AG04449 (cell line): ENCODE measurements around the gene PALB2.

ENCODE experiments used
- CTCF ChIA-PET: fragments of 350-600 bp; formaldehyde crosslinking; extraction: SDS; loops from one replicate; lab custom pipeline; 2021; ENCODE audit warnings: antibody characterized with exemption; lab: Yijun Ruan, JAX
- POLR2A ChIA-PET: fragments of 400-600, 350-600 bp; formaldehyde crosslinking; extraction: SDS; loops from one replicate; lab custom pipeline; 2020; ENCODE audit warnings: antibody characterized with exemption, inconsistent platforms; lab: Yijun Ruan, JAX
- DNase-seq: peaks from one replicate; pipeline ENCODE4 v3.0.0-alpha.2; 2010; ENCODE audit warnings: low read depth, low spot score
- H3K4me3 ChIP-seq: 2 replicates; pipeline ENCODE4 v1.5.1; 2011; ENCODE audit warnings: low read depth, mild to moderate bottlenecking, control low read depth, low read length
- CTCF ChIP-seq: IDR thresholded peaks from one replicate; pipeline ENCODE4 v1.5.1; 2011; ENCODE audit warnings: mild to moderate bottlenecking, moderate library complexity, low read length, control low read depth, inconsistent platforms; ENCODE audit not compliant: insufficient read depth; ENCODE audit errors: missing control alignments

PALB2 gene

GRCh38 chr16:23557779-23558702 is 83.1 kb downstream of the PALB2 start:
- no peak for DNase-seq
- H3K4me3 ChIP-seq, result peak overlapping the region; percentile 96
- POLR2A ChIA-PET, result interaction anchor here (0.6 to 1.5 kb wide), 9 partner anchors 11 to 1581 kb away, joined by 3 to 6 read pairs (median 3); no protein-coding TSS in a partner anchor
- TF ChIP-seq CTCF, result no peak
- CTCF ChIA-PET, result interaction anchor here (0.6 to 3.1 kb wide), 20 partner anchors 9 to 375 kb away, joined by 3 to 21 read pairs (median 5); partner anchors contain the start of genes GGA2 and NDUFAB1

GRCh38 chr16:23556881-23557778 is 84.0 kb downstream of the PALB2 start, which contains the start of the genes EARS2 and UBFD1:
Gene EARS2, minus strand, starts transcription at chr16:23557350. Its CDS starts 7 bp downstream, at chr16:23557343.
Gene UBFD1, plus strand, starts transcription at chr16:23557727. Its CDS starts 16 bp downstream, at chr16:23557743.
- peak; percentile 93 for DNase-seq
- ChIA-PET CTCF (interaction anchor here (0.6 to 3.1 kb wide), 20 partner anchors 9 to 374 kb away, joined by 3 to 21 read pairs (median 5); partner anchors contain the start of gene NDUFAB1), POLR2A (interaction anchor here (0.6 to 1.1 kb wide), 8 partner anchors 12 to 1582 kb away, joined by 3 to 6 read pairs (median 3); no protein-coding TSS in a partner anchor)
- H3K4me3 ChIP-seq, result peak within 1 kb of the TSS; percentile 96
- TF ChIP-seq CTCF, result peak; percentile 92

- ChIA-PET POLR2A (interaction anchor here (0.7 kb wide), 1 partner anchor 1262 kb away, joined by 3 read pairs; no protein-coding TSS in a partner anchor), CTCF (interaction anchor here (0.8 to 1.7 kb wide), 5 partner anchors 9 to 42 kb away, joined by 3 to 5 read pairs (median 4); partner anchors contain the start of gene NDUFAB1)
- DNase-seq, result no peak
- no peak overlapping the region for H3K4me3 ChIP-seq
- TF ChIP-seq CTCF, result no peak
Observed at GRCh38 chr16:23554536-23554935, 86.6 kb downstream of the PALB2 start.
